Naive thymus-derived CD8-positive, alpha-beta T cell (primary cell): Measurements from ENCODE around the gene MED28. TPM values are rescaled to one million over a fixed set of nuclear protein-coding genes. Genes with fewer than 3 reads are reported as not detected.
"Not testable (repeated sequence)": the region's sequence is repeated elsewhere in the genome, so short reads cannot be mapped to it uniquely, and the experiment has no call there.

Experiments used
- ATAC-seq, 2 donors: fragments of 150-1000 bp; cut with Tn5 transposase in 1 of 2; sonication (Bioruptor Pico), chemical (Tn5 transposase) in 1 of 2; 1 replicate in 1 of 2; 2 replicates in 1 of 2; pipeline ENCODE4 v1.10.0; 2021; ENCODE audit warnings: mild to moderate bottlenecking in 2 of 2, moderate library complexity in 2 of 2
- POLR2A ChIA-PET: fragments of 350-600 bp; sonication (Branson Sonifier 250); formaldehyde crosslinking; loops from one replicate; lab custom pipeline; 2021; ENCODE audit warnings: antibody characterized with exemption; lab: Charles Lee
- DNase-seq, 10 donors: peaks; one replicate each; pipeline versions ENCODE4 v3.0.0 to v3.0.0-alpha.2; 2020 to 2022
- H3K27ac Mint-ChIP-seq, 10 donors: one replicate each; pipeline ENCODE4 v1.8.0; 2020 to 2022; ENCODE audit warnings: mild to moderate bottlenecking in 10 of 10, mixed read lengths in 10 of 10, moderate library complexity in 4 of 10, inconsistent platforms in 1 of 10
- H3K27me3 Mint-ChIP-seq, 5 donors: one replicate each; pipeline ENCODE4 v1.8.0; 2021 to 2022; ENCODE audit warnings: mixed read lengths in 5 of 5
- H3K36me3 Mint-ChIP-seq, 3 donors: one replicate each; pipeline ENCODE4 v1.8.0; 2020 to 2022; ENCODE audit warnings: mixed read lengths in 3 of 3, mild to moderate bottlenecking in 2 of 3, inconsistent platforms in 1 of 3
- H3K4me1 Mint-ChIP-seq, 4 donors: one replicate each; pipeline ENCODE4 v1.8.0; 2021 to 2022; ENCODE audit warnings: mixed read lengths in 4 of 4
- H3K4me3 Mint-ChIP-seq, 10 donors: one replicate each; pipeline ENCODE4 v1.8.0; 2020 to 2022; ENCODE audit warnings: mild to moderate bottlenecking in 10 of 10, mixed read lengths in 10 of 10, moderate library complexity in 6 of 10, inconsistent platforms in 1 of 10
- H3K9me3 Mint-ChIP-seq, 9 donors: one replicate each; pipeline ENCODE4 v1.8.0; 2020 to 2022; ENCODE audit warnings: mixed read lengths in 9 of 9, mild to moderate bottlenecking in 3 of 9, inconsistent platforms in 1 of 9, moderate library complexity in 1 of 9
- polyA plus RNA-seq, 3 donors: library from polyadenylated mRNA; unstranded; fragments of 300-500 nt; fragmentation: Illumina TruSeq; gene quantifications; one replicate each; pipeline ENCODE4 v1.2.3, GENCODE V29; 2021
- total RNA-seq, 8 experiments: library from RNA in 2 of 8; stranded (reverse) in 2 of 8; gene quantifications; one replicate each; pipeline ENCODE4 v1.2.3 and lab custom pipeline; 2021 to 2026

Gene MED28
- total RNA-seq = 10 to 100 TPM; 72.8 to 73.4 TPM
- polyA plus RNA-seq = 10 to 100 TPM; 39.1 to 48.7 (median 42.1) TPM
- total RNA-seq (lab: John Stamatoyannopoulos, UW) = 99.0 to 177 (median 117) reads per million in 6 experiments

- Mint-ChIP-seq H3K4me1 (peaks cover 17 to 52% (median 42%) of the 10 kb centered on the region in 4 donors), H3K4me3 (peak within 1 kb of the TSS; percentile 88 to 100 (median 98)), H3K27ac (peak within 1 kb of the TSS; percentile 92 to 99 (median 98)), H3K36me3 (peaks cover 6 to 30% (median 11%) of the 10 kb centered on the region in 3 donors), H3K27me3 (no peaks in the 10 kb centered on the region), H3K9me3 (no peaks in the 10 kb centered on the region)
- DNase-seq (peak; percentile 91 to 98 (median 94)), ATAC-seq (peak; percentile 89 to 93)
- POLR2A ChIA-PET = interaction anchor here (0.7 to 2.8 kb wide), 10 partner anchors 8 to 1959 kb away, joined by 3 to 22 read pairs (median 3); partner anchors contain the start of genes DCAF16, LAP3, LCORL and NCAPG
These were observed at the start of gene MED28 for GRCh38 chr4:17614416-17615299. Gene MED28, plus strand, starts transcription at chr4:17614641. Its CDS starts 14 bp downstream, at chr4:17614655.

GRCh38 chr4:17565846-17566245 lies 48.6 kb upstream of the MED28 start:
- Mint-ChIP-seq H3K4me3 (no peak overlapping the region), H3K4me1 (no peaks in the 10 kb centered on the region), H3K27ac (no peak overlapping the region), H3K27me3 (peaks cover 0 to 6% (median 0%) of the 10 kb centered on the region in 5 donors), H3K9me3 (no peaks in the 10 kb centered on the region), H3K36me3 (no peaks in the 10 kb centered on the region)
- ATAC-seq (no peak), DNase-seq (no peak)
- POLR2A ChIA-PET = no interaction called here

- Mint-ChIP-seq H3K27ac (no peak overlapping the region), H3K27me3 (peaks cover 0 to 6% (median 0%) of the 10 kb centered on the region in 5 donors), H3K9me3 (no peaks in the 10 kb centered on the region), H3K4me1 (peaks cover 0 to 2% (median 0%) of the 10 kb centered on the region in 4 donors), H3K36me3 (no peaks in the 10 kb centered on the region), H3K4me3 (no peak overlapping the region)
- DNase-seq (no peak), ATAC-seq (no peak)
- POLR2A ChIA-PET = no interaction called here
These were observed 47.2 kb upstream of the MED28 start for GRCh38 chr4:17567271-17567670.

- POLR2A ChIA-PET = interaction anchor here (0.6 kb wide), 1 partner anchor 30 kb away, joined by 4 read pairs; no protein-coding TSS in a partner anchor
- H3K9me3 Mint-ChIP-seq = peaks cover 0 to 2% (median 0%) of the 10 kb centered on the region in 9 donors
- no peak for ATAC-seq
- peak overlapping the region in 3 of 10 donors; percentile 10 to 78 (median 30) for H3K27ac Mint-ChIP-seq
- no peaks in the 10 kb centered on the region for H3K36me3 Mint-ChIP-seq
- H3K27me3 Mint-ChIP-seq = no peaks in the 10 kb centered on the region
- H3K4me3 Mint-ChIP-seq = no peak overlapping the region
- peaks cover 16 to 21% (median 18%) of the 10 kb centered on the region in 4 donors for H3K4me1 Mint-ChIP-seq
- DNase-seq = no peak
These were observed 40.2 kb upstream of the MED28 start for GRCh38 chr4:17574206-17574605.

GRCh38 chr4:17575177-17575576 lies 39.3 kb upstream of the MED28 start:
- Mint-ChIP-seq H3K4me3 (peak overlapping the region in 1 of 10 donors; percentile 15), H3K27ac (peak overlapping the region in 2 of 10 donors; percentile 8 to 30), H3K4me1 (peaks cover 16 to 26% (median 22%) of the 10 kb centered on the region in 4 donors)
- not testable (repeated sequence) for H3K9me3 Mint-ChIP-seq, H3K36me3 Mint-ChIP-seq, DNase-seq, ATAC-seq, H3K27me3 Mint-ChIP-seq
- POLR2A ChIA-PET = interaction anchor here (0.6 kb wide), 1 partner anchor 253 kb away, joined by 6 read pairs; no protein-coding TSS in a partner anchor

GRCh38 chr4:17576932-17577664 lies 37.3 kb upstream of the MED28 start, which contains the start of gene LAP3:
Gene LAP3, plus strand, starts transcription at chr4:17577198. Its CDS starts 268 bp downstream, at chr4:17577466.
- POLR2A ChIA-PET = interaction anchor here (0.6 to 3.0 kb wide), 3 partner anchors 37 to 365 kb away, joined by 3 to 22 read pairs (median 4); partner anchors contain the start of genes DCAF16, MED28 and NCAPG
- Mint-ChIP-seq H3K27me3 (no peaks in the 10 kb centered on the region), H3K4me3 (peak within 1 kb of the TSS; percentile 87 to 97 (median 92)), H3K9me3 (peaks cover 0 to 2% (median 0%) of the 10 kb centered on the region in 9 donors), H3K4me1 (peaks cover 14 to 35% (median 28%) of the 10 kb centered on the region in 4 donors), H3K27ac (peak within 1 kb of the TSS; percentile 94 to 100 (median 98)), H3K36me3 (peaks cover 0 to 20% (median 2%) of the 10 kb centered on the region in 3 donors)
- DNase-seq (peak; percentile 97 to 100 (median 99)), ATAC-seq (peak; percentile 86 to 89)

- Mint-ChIP-seq H3K4me1 (peaks cover 14 to 35% (median 28%) of the 10 kb centered on the region in 4 donors), H3K4me3 (peak overlapping the region; percentile 87 to 97 (median 92)), H3K36me3 (peaks cover 0 to 26% (median 2%) of the 10 kb centered on the region in 3 donors), H3K9me3 (peaks cover 0 to 2% (median 0%) of the 10 kb centered on the region in 9 donors), H3K27ac (peak overlapping the region; percentile 93 to 99 (median 98)), H3K27me3 (no peaks in the 10 kb centered on the region)
- POLR2A ChIA-PET = interaction anchor here (0.9 to 3.0 kb wide), 3 partner anchors 29 to 1924 kb away, joined by 3 to 22 read pairs (median 4); partner anchors contain the start of gene MED28
- ATAC-seq (peak; percentile 10 to 35), DNase-seq (peak in 2 of 10 donors; percentile 10 to 17)
These were observed 36.6 kb upstream of the MED28 start for GRCh38 chr4:17577665-17578481.

- H3K36me3 Mint-ChIP-seq = peaks cover 0 to 33% (median 2%) of the 10 kb centered on the region in 3 donors
- POLR2A ChIA-PET = interaction anchor here (0.9 to 3.0 kb wide), 3 partner anchors 29 to 1924 kb away, joined by 3 to 22 read pairs (median 4); partner anchors contain the start of gene MED28
- ATAC-seq (no peak), DNase-seq (peak in 2 of 10 donors; percentile 4 to 22)
- H3K27me3 Mint-ChIP-seq = no peaks in the 10 kb centered on the region
- H3K4me3 Mint-ChIP-seq = peak overlapping the region; percentile 87 to 97 (median 92)
- peaks cover 14 to 35% (median 28%) of the 10 kb centered on the region in 4 donors for H3K4me1 Mint-ChIP-seq
- H3K9me3 Mint-ChIP-seq = peaks cover 0 to 2% (median 0%) of the 10 kb centered on the region in 9 donors
- peak overlapping the region; percentile 93 to 99 (median 98) for H3K27ac Mint-ChIP-seq
These were observed 36.0 kb upstream of the MED28 start for GRCh38 chr4:17578482-17578891.

GRCh38 chr4:17580969-17581368 lies 33.5 kb upstream of the MED28 start:
- Mint-ChIP-seq H3K4me3 (no peak overlapping the region), H3K9me3 (peaks cover 0 to 2% (median 0%) of the 10 kb centered on the region in 9 donors), H3K27ac (peak overlapping the region in 1 of 10 donors; percentile 51), H3K27me3 (no peaks in the 10 kb centered on the region), H3K36me3 (peaks cover 0 to 57% (median 14%) of the 10 kb centered on the region in 3 donors), H3K4me1 (peaks cover 14 to 35% (median 29%) of the 10 kb centered on the region in 4 donors)
- DNase-seq (no peak), ATAC-seq (no peak)
- POLR2A ChIA-PET = interaction anchor here (0.6 kb wide), 1 partner anchor 39 kb away, joined by 3 read pairs; no protein-coding TSS in a partner anchor

GRCh38 chr4:17583276-17583675 lies 31.2 kb upstream of the MED28 start:
- Mint-ChIP-seq H3K36me3 (peaks cover 0 to 77% (median 23%) of the 10 kb centered on the region in 3 donors), H3K9me3 (no peaks in the 10 kb centered on the region), H3K27me3 (no peaks in the 10 kb centered on the region), H3K4me3 (no peak overlapping the region), H3K27ac (no peak overlapping the region), H3K4me1 (peaks cover 9 to 24% (median 22%) of the 10 kb centered on the region in 4 donors)
- DNase-seq (no peak), ATAC-seq (no peak)
- POLR2A ChIA-PET = no interaction called here

- DNase-seq = no peak
- POLR2A ChIA-PET = interaction anchor here (0.6 kb wide), 1 partner anchor 42 kb away, joined by 4 read pairs; no protein-coding TSS in a partner anchor
- Mint-ChIP-seq H3K27me3 (no peaks in the 10 kb centered on the region), H3K4me1 (peaks cover 6 to 17% (median 16%) of the 10 kb centered on the region in 4 donors), H3K4me3 (no peak overlapping the region), H3K36me3 (peaks cover 0 to 84% (median 23%) of the 10 kb centered on the region in 3 donors), H3K9me3 (no peaks in the 10 kb centered on the region), H3K27ac (peak overlapping the region in 2 of 10 donors; percentile 43 to 44)
- no peak for ATAC-seq
These were observed 30.5 kb upstream of the MED28 start for GRCh38 chr4:17583941-17584340.
